Spinal cord (tissue), 10 donors: Measurements from ENCODE around the gene TMEM132D. TPM values are rescaled to one million over a fixed set of nuclear protein-coding genes. Genes with fewer than 3 reads are reported as not detected.

Source experiments
- DNase-seq, 6 donors: peaks; one replicate each; pipeline versions ENCODE4 v3.0.0 to v3.0.0-alpha.2; 2013 to 2015; ENCODE audit warnings: low spot score in 6 of 6, low read depth in 4 of 6
- H3K27ac ChIP-seq: one replicate; pipeline ENCODE4 v1.5.1; 2013; ENCODE audit warnings: low read depth, low read length, control low read depth
- H3K27me3 ChIP-seq: one replicate; pipeline ENCODE4 v1.6.1; 2013; ENCODE audit warnings: low read length; ENCODE audit not compliant: control insufficient read depth, insufficient read depth
- H3K36me3 ChIP-seq: one replicate; pipeline ENCODE4 v1.6.1; 2013; ENCODE audit warnings: low read length; ENCODE audit not compliant: control insufficient read depth, insufficient read depth
- H3K4me1 ChIP-seq: one replicate; pipeline ENCODE4 v1.6.1; 2013; ENCODE audit warnings: low read length; ENCODE audit not compliant: control insufficient read depth, insufficient read depth
- H3K4me3 ChIP-seq: one replicate; pipeline ENCODE4 v1.5.1; 2013; ENCODE audit warnings: low read depth, low read length, control low read depth
- H3K9me3 ChIP-seq: one replicate; pipeline ENCODE4 v1.6.1; 2013; ENCODE audit warnings: low read length; ENCODE audit not compliant: control insufficient read depth, insufficient read depth
- WGBS: methylation state at CpG from one replicate; pipeline ENCODE4 v1.1.5; 2013; ENCODE audit warnings: missing lambda C conversion rate; ENCODE audit not compliant: insufficient coverage; 5-methylcytosine and 5-hydroxymethylcytosine counted together
- polyA plus RNA-seq, 2 donors: library from polyadenylated mRNA; unstranded; fragments of 120-200 nt; gene quantifications; one replicate each; pipeline ENCODE4 v1.2.1, GENCODE V29; 2013; ENCODE audit not compliant: insufficient read length in 2 of 2
- total RNA-seq, 2 donors: library from RNA; depleted of rRNA in 1 of 2; stranded (reverse); fragments of 120-200 nt in 1 of 2; fragments of >200 nt in 1 of 2; gene quantifications; one replicate each; pipeline versions ENCODE4 v1.2.3 to v1.2.4, GENCODE V29; 2013 to 2014
- donor health status: healthy.

Gene TMEM132D
- total and polyA plus RNA-seq, 4 donors, result 4.7 to 15.7 (median 12.6) TPM

DNA sequence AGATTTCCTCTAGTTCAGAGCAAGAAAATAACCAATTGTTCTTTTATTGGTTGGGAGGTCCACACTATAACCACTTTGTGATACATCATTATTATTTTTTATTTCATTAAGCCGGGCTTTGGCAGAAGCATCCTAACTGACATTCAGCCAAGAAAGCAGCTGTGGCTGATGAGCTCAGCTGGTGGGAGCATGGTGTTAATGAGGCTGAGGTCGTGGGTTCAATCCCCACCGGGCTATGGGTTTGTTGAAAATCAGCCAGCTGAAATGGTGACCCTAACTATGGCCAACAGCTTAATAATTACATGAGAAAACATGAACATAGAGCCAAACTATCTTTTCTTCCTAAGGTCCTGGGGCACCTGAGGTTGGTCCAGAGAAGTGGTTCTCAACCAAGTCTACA is 672.3 kb downstream of the TMEM132D start:
- Histone ChIP-seq H3K27me3 (no peaks in the 10 kb centered on the region), H3K9me3 (no peaks in the 10 kb centered on the region), H3K4me3 (no peak overlapping the region), H3K27ac (no peak overlapping the region), H3K4me1 (peaks cover 3% of the 10 kb centered on the region), H3K36me3 (no peaks in the 10 kb centered on the region)
- WGBS, result 55% methylated on average over 2 of the region's 3 CpGs
- DNase-seq, result no peak

DNA sequence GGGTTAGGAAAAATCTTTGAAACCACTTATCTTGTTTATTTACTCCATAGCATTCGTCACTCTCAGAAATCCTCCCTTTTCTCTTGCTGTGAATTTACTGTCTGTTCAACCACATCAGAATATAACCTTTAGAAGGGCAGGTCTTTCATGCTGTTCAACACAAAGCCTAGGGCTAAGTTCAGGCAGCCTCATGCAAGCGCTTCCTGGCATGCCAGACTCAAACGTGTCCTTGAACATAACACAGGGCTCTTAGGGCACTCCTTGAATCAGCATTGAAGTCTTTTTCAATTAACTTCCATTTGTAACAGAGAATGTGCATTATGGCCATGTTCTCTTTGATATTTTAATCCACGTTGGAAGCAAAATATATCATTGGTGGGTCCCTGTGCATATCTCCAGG is 672.8 kb downstream of the TMEM132D start:
- H3K4me1 ChIP-seq, result peaks cover 3% of the 10 kb centered on the region
- WGBS, result 93% methylated on average over 3 of the region's 4 CpGs
- no peak overlapping the region for H3K27ac ChIP-seq
- H3K27me3 ChIP-seq, result no peaks in the 10 kb centered on the region
- H3K4me3 ChIP-seq, result no peak overlapping the region
- H3K36me3 ChIP-seq, result no peaks in the 10 kb centered on the region
- DNase-seq, result no peak
- no peaks in the 10 kb centered on the region for H3K9me3 ChIP-seq

DNA sequence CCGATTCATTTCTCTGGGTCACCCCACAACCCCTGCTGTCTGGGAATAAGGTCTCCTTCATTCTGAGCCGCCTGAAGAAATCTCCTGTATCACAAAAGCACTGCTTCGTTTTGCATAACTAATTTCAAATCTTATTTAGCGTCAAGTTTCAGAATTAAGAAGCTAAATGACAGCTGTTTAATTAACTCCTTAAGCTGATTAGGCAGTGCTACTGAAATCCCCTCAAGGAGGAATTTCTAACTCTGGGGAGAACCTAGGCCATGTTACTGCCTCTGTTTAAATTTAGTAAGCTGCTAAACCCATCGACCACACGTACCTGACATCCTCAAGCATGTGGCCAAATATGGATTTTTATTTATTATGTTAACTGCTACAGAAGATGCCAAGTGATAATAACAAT is 677.0 kb downstream of the TMEM132D start:
- WGBS, result 100% methylated on average over 1 of the region's 6 CpGs
- Histone ChIP-seq H3K27ac (no peak overlapping the region), H3K4me1 (no peaks in the 10 kb centered on the region), H3K36me3 (no peaks in the 10 kb centered on the region), H3K4me3 (no peak overlapping the region), H3K9me3 (no peaks in the 10 kb centered on the region), H3K27me3 (no peaks in the 10 kb centered on the region)
- peak in 1 of 6 donors; percentile 37 for DNase-seq

- Histone ChIP-seq H3K4me3 (no peak overlapping the region), H3K27ac (no peak overlapping the region), H3K36me3 (no peaks in the 10 kb centered on the region), H3K27me3 (no peaks in the 10 kb centered on the region), H3K9me3 (no peaks in the 10 kb centered on the region), H3K4me1 (no peaks in the 10 kb centered on the region)
- DNase-seq, result no peak
- 39% methylated on average over 6 of the region's 7 CpGs for WGBS
Measured at GRCh38 chr12:129226005-129226404, 677.8 kb downstream of the TMEM132D start.

GRCh38 chr12:129215556-129215955 is 688.3 kb downstream of the TMEM132D start:
- no CpG with 5 or more reads among the region's 5 CpGs for WGBS
- Histone ChIP-seq H3K36me3 (no peaks in the 10 kb centered on the region), H3K9me3 (peaks cover 2% of the 10 kb centered on the region), H3K27me3 (no peaks in the 10 kb centered on the region), H3K4me3 (no peak overlapping the region), H3K27ac (no peak overlapping the region), H3K4me1 (no peaks in the 10 kb centered on the region)
- DNase-seq, result no peak

- Histone ChIP-seq H3K27ac (no peak overlapping the region), H3K36me3 (no peaks in the 10 kb centered on the region), H3K4me1 (peaks cover 13% of the 10 kb centered on the region), H3K9me3 (no peaks in the 10 kb centered on the region), H3K27me3 (peaks cover 2% of the 10 kb centered on the region), H3K4me3 (no peak overlapping the region)
- DNase-seq, result no peak
- 92% methylated on average over 2 of the region's 4 CpGs for WGBS
Measured at GRCh38 chr12:129213551-129213950, 690.3 kb downstream of the TMEM132D start.

GRCh38 chr12:129211862-129212630 is 691.8 kb downstream of the TMEM132D start:
- Histone ChIP-seq H3K36me3 (no peaks in the 10 kb centered on the region), H3K4me3 (no peak overlapping the region), H3K9me3 (no peaks in the 10 kb centered on the region), H3K4me1 (peaks cover 15% of the 10 kb centered on the region), H3K27me3 (peaks cover 2% of the 10 kb centered on the region), H3K27ac (no peak overlapping the region)
- DNase-seq, result peak in 2 of 6 donors; percentile 61 to 71
- WGBS, result 59% methylated on average over 7 of the region's 11 CpGs

DNA sequence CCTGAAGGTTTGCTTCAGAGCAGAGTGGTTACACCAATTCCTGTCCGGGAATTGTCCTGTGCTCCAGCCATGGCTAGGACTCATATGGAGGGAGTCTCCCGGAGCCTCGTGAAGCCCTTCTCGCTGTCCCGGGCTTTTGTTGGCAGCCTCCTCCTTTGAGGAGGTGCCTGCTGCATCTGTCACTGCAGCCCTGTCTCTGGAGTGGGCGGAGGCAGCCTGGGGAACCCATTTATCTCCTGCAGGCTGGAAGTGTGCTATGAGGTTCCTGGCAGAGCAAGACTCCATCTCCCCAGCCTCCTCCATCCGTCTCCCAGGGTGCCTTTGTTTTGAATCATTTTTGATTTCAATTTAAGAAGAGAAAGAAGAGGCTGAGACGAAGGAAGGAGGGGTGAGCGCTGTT is 695.3 kb downstream of the TMEM132D start:
- WGBS, result 41% methylated on average over 5 of the region's 9 CpGs
- no peak overlapping the region for H3K27ac ChIP-seq
- DNase-seq, result peak in 1 of 6 donors; percentile 42

DNA sequence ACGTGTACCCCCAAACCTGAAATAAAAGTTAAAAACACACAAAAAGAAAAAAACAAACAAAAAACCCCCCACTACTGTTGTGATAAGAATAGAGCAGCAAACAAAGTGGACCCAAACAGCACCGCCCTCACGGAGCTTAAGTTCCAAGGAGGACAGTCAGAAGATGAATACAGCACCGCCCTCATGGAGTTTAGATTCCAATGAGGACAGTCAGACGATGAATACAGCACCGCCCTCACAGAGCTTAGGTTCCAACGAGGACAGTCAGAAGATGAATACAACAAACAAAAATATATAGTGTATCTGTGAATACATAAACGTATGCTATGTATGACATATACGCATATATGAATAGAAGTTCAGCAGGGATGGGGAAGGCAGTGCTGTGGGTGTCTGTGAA is 696.7 kb downstream of the TMEM132D start:
- no peak for DNase-seq
- H3K4me3 ChIP-seq, result no peak overlapping the region
- WGBS, result 98% methylated on average over 5 of the region's 9 CpGs
- H3K9me3 ChIP-seq, result no peaks in the 10 kb centered on the region
- H3K27ac ChIP-seq, result no peak overlapping the region
- H3K36me3 ChIP-seq, result no peaks in the 10 kb centered on the region
- peaks cover 2% of the 10 kb centered on the region for H3K27me3 ChIP-seq
- peaks cover 15% of the 10 kb centered on the region for H3K4me1 ChIP-seq

More for the DNA sequence above, 695.3 kb downstream of the TMEM132D start:
- Histone ChIP-seq H3K36me3 (no peaks in the 10 kb centered on the region), H3K9me3 (no peaks in the 10 kb centered on the region), H3K4me3 (no peak overlapping the region), H3K27me3 (peaks cover 2% of the 10 kb centered on the region), H3K4me1 (peaks cover 15% of the 10 kb centered on the region)

DNA sequence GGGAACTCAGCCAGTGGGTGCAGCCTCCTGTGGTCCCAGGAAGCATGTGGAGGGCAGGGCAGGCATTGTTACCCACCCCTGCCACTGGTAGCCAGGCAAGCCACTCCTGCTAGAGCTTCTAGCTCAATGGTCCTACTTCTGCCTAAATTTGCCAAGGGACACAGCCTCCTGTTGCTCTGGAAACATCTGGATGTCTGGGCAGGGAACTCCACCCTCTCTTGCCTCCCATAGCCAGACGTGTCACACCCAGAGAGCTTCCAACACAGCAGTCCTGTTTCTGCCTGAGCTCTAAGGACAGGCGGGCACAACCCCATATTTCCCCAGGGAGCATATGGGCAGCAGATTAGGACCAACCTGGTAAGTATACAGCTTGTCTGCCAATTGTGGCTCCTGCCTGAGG is 700.4 kb downstream of the TMEM132D start:
- peaks cover 1% of the 10 kb centered on the region for H3K4me1 ChIP-seq
- DNase-seq, result no peak
- H3K4me3 ChIP-seq, result no peak overlapping the region
- H3K27ac ChIP-seq, result no peak overlapping the region
- H3K9me3 ChIP-seq, result no peaks in the 10 kb centered on the region
- H3K36me3 ChIP-seq, result no peaks in the 10 kb centered on the region
- no peaks in the 10 kb centered on the region for H3K27me3 ChIP-seq
- WGBS, result 69% methylated on average over 2 of the region's 2 CpGs
